Liver (tissue), 9 donors: ENCODE results near the gene HLA-DQB1. TPM values are rescaled to one million over a fixed set of nuclear protein-coding genes. Genes with fewer than 3 reads are reported as not detected.

Experiments
- DNase-seq: peaks from one replicate; pipeline ENCODE4 v3.0.0-alpha.2; 2017; ENCODE audit warnings: low spot score
- H3K27ac ChIP-seq, 2 donors: one replicate each; pipeline ENCODE4 v1.7.0; 2013; ENCODE audit warnings: inconsistent platforms in 2 of 2, low read length in 2 of 2, control low read depth in 1 of 2, low read depth in 1 of 2, mild to moderate bottlenecking in 1 of 2
- H3K27me3 ChIP-seq, 4 donors: one replicate each; pipeline versions ENCODE4 v1.6.1 to v1.7.0; 2013; ENCODE audit warnings: low read length in 3 of 4, inconsistent platforms in 1 of 4, mild to moderate bottlenecking in 1 of 4, moderate library complexity in 1 of 4; ENCODE audit not compliant: control insufficient read depth in 4 of 4, insufficient read depth in 4 of 4
- H3K36me3 ChIP-seq, 4 donors: one replicate each; pipeline versions ENCODE4 v1.6.1 to v1.7.0; 2013; ENCODE audit warnings: low read length in 3 of 4, mild to moderate bottlenecking in 3 of 4, low read depth in 1 of 4, moderate library complexity in 1 of 4; ENCODE audit not compliant: control insufficient read depth in 4 of 4, insufficient read depth in 3 of 4
- H3K4me1 ChIP-seq, 4 donors: one replicate each; pipeline versions ENCODE4 v1.6.1 to v1.7.0; 2013; ENCODE audit warnings: low read length in 3 of 4, mild to moderate bottlenecking in 3 of 4, moderate library complexity in 1 of 4; ENCODE audit not compliant: control insufficient read depth in 4 of 4, insufficient read depth in 4 of 4
- H3K4me3 ChIP-seq, 3 donors: one replicate each; pipeline versions ENCODE4 v1.6.1 to v1.7.0; 2013; ENCODE audit warnings: low read length in 3 of 3, control low read depth in 1 of 3, low read depth in 1 of 3, mild to moderate bottlenecking in 1 of 3
- H3K9ac ChIP-seq, 2 donors: one replicate each; pipeline ENCODE4 v1.7.0; 2013; ENCODE audit warnings: low read length in 2 of 2, mild to moderate bottlenecking in 2 of 2, moderate library complexity in 2 of 2, control low read depth in 1 of 2, low read depth in 1 of 2
- H3K9me3 ChIP-seq, 4 donors: one replicate each; pipeline versions ENCODE4 v1.6.1 to v1.7.0; 2013; ENCODE audit warnings: low read length in 3 of 4; ENCODE audit not compliant: control insufficient read depth in 4 of 4
- ATF3 ChIP-seq: IDR thresholded peaks from 2 replicates; pipeline ENCODE4 v1.6.1; 2016; ENCODE audit warnings: antibody characterized with exemption
- CTCF ChIP-seq: fragments of 150-350 bp; IDR thresholded peaks from 2 replicates; pipeline ENCODE4 v1.5.1; 2017; ENCODE audit warnings: improper control_type of control experiment, low read depth, low read length; ENCODE audit not compliant: missing input control
- EGR1 ChIP-seq, 2 donors: IDR thresholded peaks; 2 replicates each; pipeline ENCODE4 v1.6.1; 2016 to 2018; ENCODE audit warnings: antibody characterized with exemption in 2 of 2, low read depth in 2 of 2
- FOXA1 ChIP-seq: IDR thresholded peaks from 2 replicates; pipeline ENCODE4 v1.6.1; 2016; ENCODE audit warnings: antibody characterized with exemption
- FOXA2 ChIP-seq: IDR thresholded peaks from 2 replicates; pipeline ENCODE4 v1.6.1; 2016; ENCODE audit warnings: antibody characterized with exemption
- GABPA ChIP-seq, 2 donors: IDR thresholded peaks in 1 of 2; conservative IDR thresholded peaks in 1 of 2; 2 replicates each; pipeline ENCODE4 v1.6.1; 2016; ENCODE audit warnings: antibody characterized with exemption in 2 of 2, mild to moderate bottlenecking in 1 of 2, moderate library complexity in 1 of 2
- HNF4A ChIP-seq, 2 donors: conservative IDR thresholded peaks; 2 replicates each; pipeline ENCODE4 v1.6.1; 2016; ENCODE audit warnings: antibody characterized with exemption in 2 of 2, mild to moderate bottlenecking in 2 of 2
- HNF4G ChIP-seq: IDR thresholded peaks from 2 replicates; pipeline ENCODE4 v1.6.1; 2016; ENCODE audit warnings: antibody characterized with exemption
- JUND ChIP-seq, 2 donors: IDR thresholded peaks; 2 replicates each; pipeline ENCODE4 v1.6.1; 2016; ENCODE audit warnings: antibody characterized with exemption in 2 of 2
- MAX ChIP-seq: IDR thresholded peaks from 2 replicates; pipeline ENCODE4 v1.6.1; 2016; ENCODE audit warnings: antibody characterized with exemption
- NR2F2 ChIP-seq: IDR thresholded peaks from 2 replicates; pipeline ENCODE4 v1.6.1; 2016; ENCODE audit warnings: antibody characterized with exemption
- RAD21 ChIP-seq, 2 donors: IDR thresholded peaks; 2 replicates each; pipeline ENCODE4 v1.6.1; 2016; ENCODE audit warnings: antibody characterized with exemption in 2 of 2, mild to moderate bottlenecking in 2 of 2
- REST ChIP-seq: IDR thresholded peaks from 2 replicates; pipeline ENCODE4 v1.6.1; 2016; ENCODE audit warnings: antibody characterized with exemption, mild to moderate bottlenecking
- RXRA ChIP-seq, 2 donors: IDR thresholded peaks; 2 replicates each; pipeline ENCODE4 v1.6.1; 2017 to 2018; ENCODE audit warnings: antibody characterized with exemption in 2 of 2, mild to moderate bottlenecking in 1 of 2
- SP1 ChIP-seq: IDR thresholded peaks from 2 replicates; pipeline ENCODE4 v1.6.1; 2018; ENCODE audit warnings: antibody characterized with exemption, mild to moderate bottlenecking
- TAF1 ChIP-seq: conservative IDR thresholded peaks from 2 replicates; pipeline ENCODE4 v1.6.1; 2016; ENCODE audit warnings: antibody characterized with exemption, mild to moderate bottlenecking
- YY1 ChIP-seq: IDR thresholded peaks from 2 replicates; pipeline ENCODE4 v1.6.1; 2016; ENCODE audit warnings: antibody characterized with exemption, mild to moderate bottlenecking
- ZBTB33 ChIP-seq: IDR thresholded peaks from 2 replicates; pipeline ENCODE4 v1.6.1; 2016; ENCODE audit warnings: antibody characterized with exemption
- WGBS: extraction: QIAGEN DNeasy Blood & Tissue Kit; methylation state at CpG from one replicate; pipeline ENCODE4 v1.1.7; 2013; 5-methylcytosine and 5-hydroxymethylcytosine counted together
- polyA plus RNA-seq, 2 donors: library from polyadenylated mRNA; stranded (reverse) in 1 of 2; unstranded in 1 of 2; fragments of 200-250 nt in 1 of 2; fragments of >200 nt in 1 of 2; fragmentation: Nextera tagmentation in 1 of 2; extraction: Ambion mirVana in 1 of 2; gene quantifications; one replicate each; pipeline versions ENCODE4 v1.2.1 to v1.2.3, GENCODE V29; 2013 to 2015
- total RNA-seq, 2 donors: library from RNA; depleted of rRNA; stranded (reverse); fragments of >200 nt; gene quantifications; one replicate each; pipeline ENCODE4 v1.2.3, GENCODE V29; 2014
- donor health status: healthy.
- donor health status: healthy.
- donor health status: healthy.
- donor health status: healthy.
- donor health status: healthy.

The HLA-DQB1 gene
- total and polyA plus RNA-seq, 4 donors: 1.9 to 12.4 (median 7.3) TPM

GRCh38 chr6:32659856-32660595 is 6.4 kb downstream of the HLA-DQB1 start:
- Histone ChIP-seq H3K4me3 (no peak overlapping the region), H3K36me3 (no peaks in the 10 kb centered on the region), H3K27ac (no peak overlapping the region), H3K27me3 (no peaks in the 10 kb centered on the region), H3K4me1 (no peaks in the 10 kb centered on the region), H3K9me3 (no peaks in the 10 kb centered on the region), H3K9ac (no peak overlapping the region)
- no peak for DNase-seq
- WGBS: 61% methylated on average over 4 of the region's 4 CpGs
- no peak for TF ChIP-seq TAF1
- no peak for TF ChIP-seq REST
- no peak for TF ChIP-seq HNF4G
- no peak for TF ChIP-seq JUND (IDR thresholded peaks at IDR 0.05)
- TF ChIP-seq ATF3: no peak
- no peak for TF ChIP-seq FOXA1
- no peak for TF ChIP-seq ZBTB33
- TF ChIP-seq RXRA (IDR thresholded peaks at IDR 0.05): no peak
- no peak for TF ChIP-seq YY1
- no peak for TF ChIP-seq FOXA2
- TF ChIP-seq GABPA (IDR thresholded peaks at IDR 0.05 in 1 of 2, conservative IDR thresholded peaks at IDR 0.05 in 1 of 2): no peak
- TF ChIP-seq SP1: no peak
- no peak for TF ChIP-seq CTCF
- TF ChIP-seq RAD21 (IDR thresholded peaks at IDR 0.05): no peak
- TF ChIP-seq EGR1 (IDR thresholded peaks at IDR 0.05; ENCODE audit: low read depth in 2 of 2): no peak
- no peak for TF ChIP-seq NR2F2
- TF ChIP-seq MAX: no peak
- no peak for TF ChIP-seq HNF4A (conservative IDR thresholded peaks at IDR 0.05)
